GM19324 (cell line): ENCODE results near the gene SIL1.

ENCODE experiments used
- ATAC-seq: cut with Tn5 transposase; IDR thresholded peaks from one replicate; pipeline ENCODE4 v1.9.1; 2021; ENCODE audit warnings: mild to moderate bottlenecking, moderate library complexity; ENCODE audit not compliant: unreplicated experiment, low FRiP score

SIL1 gene

DNA sequence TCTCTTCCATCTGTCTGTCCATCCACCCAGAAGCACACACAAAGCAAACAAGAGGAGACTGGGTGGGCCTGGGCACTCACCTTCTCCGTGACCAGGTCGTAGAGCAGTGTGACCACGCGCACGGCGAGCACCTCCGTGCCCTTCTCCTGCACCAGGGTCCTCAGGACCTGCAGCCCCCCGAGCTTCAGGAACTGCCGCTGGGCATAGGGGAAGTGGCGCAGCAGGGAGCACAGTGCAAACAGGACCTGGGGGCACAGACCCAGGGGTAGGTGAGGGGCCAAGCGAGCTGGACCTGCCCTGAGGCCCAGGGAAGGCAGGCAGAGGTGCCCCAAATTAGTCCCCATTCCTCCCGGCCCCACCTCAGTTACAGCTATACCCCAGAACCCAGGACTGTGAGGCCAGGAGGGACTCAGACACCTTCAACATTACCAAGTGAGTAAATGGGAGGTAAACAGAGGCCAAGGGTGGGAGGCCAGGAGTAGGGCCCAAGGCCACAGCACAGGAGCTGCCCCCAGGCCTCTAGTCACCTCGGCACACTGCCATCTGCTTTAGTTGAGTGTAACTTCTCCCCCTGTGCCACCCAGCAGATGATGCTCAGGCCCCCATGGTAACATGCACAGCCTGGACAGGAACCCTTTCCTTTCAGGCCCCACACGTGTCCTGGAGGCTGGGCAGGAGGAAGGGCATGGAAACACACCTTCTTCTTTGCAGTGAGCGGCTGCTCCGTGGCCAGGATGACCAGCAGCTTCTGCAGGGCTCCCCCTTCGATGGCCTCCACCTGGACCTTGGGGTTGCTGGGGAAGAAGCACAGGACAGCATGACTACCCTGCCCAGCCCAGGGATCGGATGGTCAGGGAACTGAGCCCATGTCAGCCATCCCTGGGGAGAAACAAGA, 246.8 kb downstream of the SIL1 start:
- ATAC-seq, result no peak

DNA sequence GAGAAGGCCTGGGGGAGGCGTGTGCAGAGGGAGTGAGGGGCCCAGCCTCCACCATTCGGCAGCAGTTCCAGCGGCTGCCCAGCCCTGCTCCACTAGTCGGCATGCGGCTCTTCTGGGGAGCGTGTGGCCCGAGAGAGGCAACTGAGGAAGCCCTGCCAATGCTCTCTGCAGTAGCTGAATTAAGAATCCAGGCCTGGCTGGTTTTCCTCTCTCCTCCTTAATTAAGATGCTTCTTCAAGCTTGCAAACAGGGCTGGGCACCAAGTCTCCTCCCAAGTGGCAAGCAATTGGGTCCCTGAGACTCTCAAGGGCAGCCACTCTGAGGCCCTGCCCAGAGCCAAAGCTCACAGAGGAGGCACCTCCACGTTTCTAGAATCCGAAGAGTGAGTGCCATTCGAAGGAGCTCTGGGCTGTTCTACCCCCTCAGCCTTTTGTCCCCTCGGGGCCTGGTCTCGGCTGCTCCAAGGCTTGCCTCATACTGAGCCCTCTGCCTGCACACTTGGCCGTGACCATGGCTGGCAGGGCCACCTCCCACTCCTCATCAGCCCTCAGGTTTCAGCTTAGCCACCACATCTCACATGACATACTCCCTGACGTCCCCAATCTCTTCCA, 247.6 kb downstream of the SIL1 start:
- no peak for ATAC-seq

DNA sequence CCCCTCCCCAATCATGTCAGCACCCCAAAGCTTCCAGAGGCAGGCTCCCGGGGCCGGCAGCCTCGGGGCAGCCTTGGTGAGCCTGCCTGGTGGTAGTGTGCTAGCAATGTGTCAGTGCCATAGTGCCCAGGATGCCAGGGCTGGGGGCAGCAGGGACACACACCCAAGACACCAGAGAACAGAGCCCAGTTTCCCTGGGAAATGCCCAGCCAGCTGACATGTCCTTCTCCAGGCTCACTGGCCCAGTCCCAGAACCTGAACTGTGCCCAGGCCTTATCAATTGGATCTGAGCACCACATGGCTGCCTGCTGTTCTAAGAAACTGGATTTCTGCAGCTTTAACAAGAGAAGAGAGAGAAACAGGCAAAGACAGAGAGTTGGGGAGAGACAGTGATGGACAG, 248.2 kb downstream of the SIL1 start:
- ATAC-seq, result no peak

- no peak for ATAC-seq
These were observed 249.0 kb downstream of the SIL1 start for GRCh38 chr5:138949223-138949574.

GRCh38 chr5:138948471-138949222, 249.5 kb downstream of the SIL1 start:
- ATAC-seq, result no peak

DNA sequence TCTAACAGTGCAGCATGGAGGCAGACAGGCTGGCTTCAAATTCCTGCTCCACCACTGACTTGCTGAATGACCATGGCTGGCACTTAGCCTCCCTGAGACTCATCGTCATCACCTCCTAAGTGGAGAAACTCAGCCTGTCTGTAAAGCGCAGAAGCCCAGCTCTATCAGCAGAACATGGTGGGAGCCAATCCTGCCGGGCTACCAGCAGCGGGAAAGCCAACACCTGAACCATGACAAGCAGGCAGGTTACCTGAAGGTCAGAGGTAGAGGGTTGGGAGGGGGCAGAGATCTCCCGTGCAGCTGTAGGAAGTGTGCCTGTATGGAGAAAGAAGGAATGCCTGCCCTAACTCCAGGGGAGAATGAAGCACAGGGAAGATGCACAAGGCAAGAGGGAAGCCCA, 250.4 kb downstream of the SIL1 start:
- no peak for ATAC-seq

DNA sequence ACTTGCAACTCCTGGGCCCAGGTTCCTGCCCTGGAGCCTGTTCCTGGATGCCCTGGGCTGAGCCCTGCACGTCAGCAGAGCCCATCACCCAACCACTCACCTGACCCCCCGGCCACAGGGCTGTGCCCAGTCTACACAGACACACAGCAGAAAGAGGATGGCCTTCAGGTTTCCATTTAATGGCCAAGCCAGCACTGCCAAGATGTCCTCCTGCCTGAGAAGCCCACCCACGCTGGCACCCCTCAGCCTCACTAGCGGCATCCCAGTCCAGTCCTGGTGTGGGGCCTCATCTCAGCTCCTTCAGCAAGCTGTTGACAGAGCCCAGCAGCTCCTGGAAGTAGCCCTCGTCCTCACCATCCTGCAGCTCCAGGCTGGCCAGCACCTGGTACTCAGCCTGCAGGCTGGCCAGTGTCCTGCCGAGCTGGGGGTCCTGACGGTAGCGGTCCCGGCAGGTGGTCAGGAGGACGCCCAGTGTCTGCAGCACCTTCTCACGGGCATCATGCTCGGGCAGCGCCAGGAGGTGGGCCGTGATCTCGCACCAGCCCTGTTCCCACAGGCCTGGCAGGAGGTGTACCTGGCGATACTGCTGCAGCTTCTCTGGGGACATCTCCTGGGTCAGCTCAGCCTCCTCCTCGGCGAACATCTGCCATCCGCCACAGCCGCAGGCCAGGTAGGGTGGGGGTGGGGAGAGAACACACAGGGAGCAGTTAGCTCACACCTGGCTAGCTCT, 251.2 kb downstream of the SIL1 start:
- no peak for ATAC-seq

GRCh38 chr5:138946241-138946623, 251.9 kb downstream of the SIL1 start:
- ATAC-seq, result no peak

DNA sequence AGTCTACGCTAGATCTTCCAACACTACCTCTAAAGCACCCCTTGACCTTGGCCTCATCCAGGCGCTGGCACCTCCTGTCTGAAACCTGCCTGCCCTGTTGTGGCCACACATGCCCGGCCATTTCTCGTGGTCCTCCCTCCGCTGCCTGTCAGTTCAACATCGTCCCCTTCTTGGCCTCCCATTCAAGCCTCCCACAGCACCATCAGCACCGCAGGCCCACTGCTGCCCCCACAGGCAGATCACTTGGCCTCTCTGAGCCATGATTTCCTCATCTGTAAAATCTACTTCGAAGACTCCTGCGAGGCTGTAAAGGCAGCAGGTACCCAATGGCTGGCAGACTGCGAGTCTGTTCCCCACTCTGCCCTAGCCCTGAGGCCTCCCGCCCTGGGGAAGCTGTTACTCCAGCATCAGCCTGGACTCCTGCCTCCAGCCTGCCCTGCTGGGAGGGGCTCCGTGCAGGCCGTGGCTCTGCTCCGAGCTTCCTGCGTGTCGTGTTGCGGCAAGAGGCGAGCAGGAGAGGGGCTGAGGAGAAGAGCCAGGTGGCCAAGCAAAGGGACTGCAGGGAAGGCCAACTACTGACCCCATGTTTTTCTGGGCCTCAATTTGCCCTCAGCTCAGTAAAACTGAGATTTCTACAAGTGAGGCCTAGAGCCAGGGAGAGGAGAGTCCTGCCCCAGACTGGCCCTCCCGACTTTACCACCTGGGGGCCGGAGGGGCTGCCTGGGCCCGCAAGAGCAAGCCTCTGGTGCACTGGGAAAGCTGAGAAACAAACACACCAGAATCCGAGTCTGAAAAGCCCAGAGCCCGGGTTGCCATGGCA, 252.5 kb downstream of the SIL1 start:
- no peak for ATAC-seq

DNA sequence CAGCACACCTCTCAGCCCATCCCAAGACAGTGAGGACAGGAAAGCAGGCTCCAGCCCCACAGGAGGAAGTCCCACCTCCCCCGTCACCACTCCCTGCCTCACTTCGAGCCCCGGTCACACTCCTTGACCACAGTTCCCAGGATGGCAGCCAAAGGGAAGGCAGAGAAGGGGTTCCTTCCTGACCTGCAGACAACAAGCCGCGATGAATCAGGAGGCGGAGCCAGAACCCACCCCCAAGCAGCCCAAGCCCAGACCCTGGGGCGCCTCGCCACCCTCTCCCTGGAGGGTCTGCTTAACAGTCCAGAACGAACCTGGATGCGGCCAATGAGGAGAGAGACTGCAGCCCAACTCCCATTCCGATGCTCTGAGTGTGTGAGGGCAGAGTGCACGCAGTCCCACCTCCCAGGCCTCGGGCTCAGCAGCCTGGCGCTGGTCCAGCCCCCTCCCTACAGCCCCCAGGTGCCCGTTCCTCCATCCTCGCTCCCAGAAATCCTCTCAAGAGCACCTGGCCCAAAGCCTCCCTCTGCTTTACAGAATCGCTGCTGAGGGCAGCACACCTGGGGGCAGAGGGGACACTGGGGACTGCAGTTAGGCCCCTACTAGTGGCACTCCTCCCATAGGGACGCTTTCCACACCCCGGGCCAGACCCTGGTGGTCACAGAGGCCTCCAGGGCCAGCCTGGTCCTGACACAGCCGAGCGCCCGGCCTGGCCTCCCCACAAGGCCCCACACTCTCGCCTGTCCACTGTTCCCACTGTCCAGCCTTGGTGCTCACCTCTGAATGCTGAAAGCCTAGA, 253.4 kb downstream of the SIL1 start:
- no peak for ATAC-seq

DNA sequence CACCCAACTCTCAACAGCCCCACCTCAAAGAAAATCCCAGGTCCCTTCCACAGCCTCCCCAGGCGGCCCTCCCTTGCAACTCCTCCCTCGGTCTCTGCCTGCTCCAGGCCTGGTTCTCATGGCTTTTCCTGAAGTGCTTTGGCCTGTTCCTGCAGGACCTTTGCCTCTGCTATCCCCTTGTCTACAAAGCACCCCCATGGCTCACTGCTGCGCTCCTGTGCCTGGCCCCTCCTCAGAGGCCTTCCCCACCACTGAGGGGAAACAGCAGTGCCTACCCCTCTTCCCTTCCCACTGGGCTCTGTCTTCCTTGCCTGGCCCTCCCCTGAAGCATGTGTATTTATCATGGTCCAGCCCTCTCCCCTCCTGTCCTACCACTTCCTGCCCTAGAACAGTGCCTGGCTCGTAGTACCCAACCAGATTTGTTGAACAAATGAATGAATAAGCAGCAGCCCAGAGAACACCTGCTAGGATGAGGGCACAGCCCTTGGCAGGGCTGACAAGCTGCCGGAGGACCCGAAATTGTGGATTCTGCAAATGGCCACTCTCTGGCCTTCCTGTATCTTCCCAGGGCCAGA, 254.5 kb downstream of the SIL1 start:
- ATAC-seq, result no peak

DNA sequence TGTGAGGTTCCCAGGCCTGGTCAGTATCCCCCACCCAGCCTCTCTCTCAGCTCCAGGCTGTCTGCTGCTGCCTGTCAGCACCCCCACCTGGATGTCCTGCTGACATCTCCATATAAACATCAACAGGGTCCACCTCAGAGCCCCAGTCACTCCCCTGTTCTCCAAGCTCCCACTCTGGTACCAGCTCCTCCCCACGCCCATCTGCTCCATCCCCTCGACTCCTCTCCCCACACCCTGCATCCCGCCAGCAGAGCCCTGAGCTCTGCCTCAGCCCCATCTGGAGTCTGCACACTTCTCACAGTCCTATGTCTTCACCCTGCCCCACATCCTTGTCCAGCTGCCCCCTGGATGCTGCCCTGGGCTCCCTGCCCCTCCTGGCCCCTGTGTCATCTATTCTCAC, 255.3 kb downstream of the SIL1 start:
- ATAC-seq, result no peak

GRCh38 chr5:138942066-138942465, 256.1 kb downstream of the SIL1 start:
- no peak for ATAC-seq

DNA sequence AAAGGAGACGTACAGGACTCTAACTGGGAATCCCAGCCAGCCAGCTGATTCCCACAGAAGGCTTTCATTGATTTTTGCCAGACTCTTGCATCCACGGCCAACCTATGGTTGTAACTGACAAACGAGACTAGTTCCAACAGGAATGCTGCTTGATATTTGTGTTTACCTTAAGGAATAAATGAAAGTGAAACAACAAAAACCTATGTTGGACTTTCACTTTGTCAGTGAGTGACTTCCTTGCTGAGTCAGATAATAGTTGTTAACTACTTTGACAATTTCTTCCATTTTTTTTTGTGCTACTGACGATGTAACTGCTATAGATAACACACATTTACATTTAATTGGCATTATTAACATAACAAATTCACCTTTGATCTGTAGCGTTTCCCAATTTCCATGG, 259.6 kb downstream of the SIL1 start:
- ATAC-seq, result no peak

DNA sequence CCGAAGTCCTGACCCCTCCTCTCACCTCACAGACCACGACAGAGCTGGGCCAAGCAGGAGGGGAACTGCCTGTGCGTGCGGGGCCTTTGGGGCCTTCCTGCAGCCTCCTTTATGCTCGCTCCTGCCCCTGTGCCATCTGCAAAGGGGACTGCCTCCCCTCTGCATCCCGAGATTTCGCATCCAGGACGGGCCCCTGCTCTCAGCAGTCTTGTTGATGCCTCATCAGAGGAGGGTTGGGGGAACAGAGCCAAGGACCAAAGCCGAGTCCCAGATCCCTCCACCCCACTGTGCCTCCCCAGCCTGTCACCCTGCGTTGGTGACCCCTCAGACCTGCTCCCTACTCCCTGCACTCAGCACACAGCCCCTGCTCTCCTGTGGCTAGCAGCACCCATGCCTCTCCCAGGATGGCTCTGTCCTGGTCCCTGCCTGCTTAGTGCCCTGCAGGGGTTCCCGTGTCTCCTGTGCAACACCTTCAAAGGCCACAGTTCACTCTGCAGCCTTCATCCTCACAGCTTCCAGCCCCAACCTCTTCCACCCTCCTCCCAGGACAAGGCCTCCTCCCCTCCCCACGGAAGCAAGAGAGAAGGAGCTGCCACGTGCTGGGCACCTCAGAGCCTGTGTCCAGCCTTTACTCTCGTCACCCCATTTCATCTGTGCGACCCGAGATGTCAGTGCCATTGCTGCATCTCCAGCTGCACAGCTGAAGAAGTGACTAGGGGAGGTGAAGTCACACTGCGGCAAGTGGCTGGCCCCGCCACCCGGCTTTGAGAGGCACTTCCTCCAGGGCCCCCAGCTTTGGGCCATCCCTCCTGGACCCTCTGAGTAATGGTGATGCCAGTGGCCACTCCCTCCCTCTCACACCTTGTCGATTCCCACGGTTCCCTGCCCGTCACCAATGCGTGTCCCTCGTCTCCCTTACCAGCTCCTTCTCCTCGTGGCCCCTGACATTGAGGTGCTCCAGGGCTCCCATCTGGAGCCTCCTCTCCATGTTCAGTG, 260.5 kb downstream of the SIL1 start:
- no peak for ATAC-seq

DNA sequence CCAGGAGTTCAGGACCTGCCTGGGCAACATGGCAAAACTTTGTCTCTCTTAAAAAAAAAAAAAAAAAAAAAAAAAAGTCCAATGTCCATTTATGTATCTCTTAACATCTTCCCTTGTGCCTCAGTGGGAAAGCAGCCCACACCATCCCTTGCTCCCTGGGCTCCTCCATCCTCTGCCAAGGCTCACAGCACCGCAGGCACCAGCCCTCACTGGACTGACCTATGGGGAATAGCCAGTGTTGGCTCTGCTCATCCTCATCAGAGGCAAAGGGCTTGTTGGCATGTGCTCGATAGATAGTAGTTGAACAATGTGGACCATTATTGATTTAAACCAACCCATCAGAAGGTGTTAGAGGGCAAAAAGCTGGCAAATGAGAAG, 261.2 kb downstream of the SIL1 start:
- ATAC-seq, result no peak

GRCh38 chr5:138936225-138936967, 261.8 kb downstream of the SIL1 start:
- no peak for ATAC-seq
